Non-pigmented ciliary epithelial cell (primary cell): ENCODE measurements around the gene NEDD4.
"Not testable (repeated sequence)": the region's sequence is repeated elsewhere in the genome, so short reads cannot be mapped to it uniquely, and the experiment has no call there.

Experiments
- DNase-seq: peaks from one replicate; pipeline ENCODE4 v3.0.0-alpha.2; 2010; ENCODE audit warnings: low read depth

NEDD4 gene

GRCh38 chr15:55993111-55993803 lies at the start of gene NEDD4:
Gene NEDD4, minus strand, starts transcription at chr15:55993612. Its CDS starts 57 bp downstream, at chr15:55993555.
- peak; percentile 30 for DNase-seq

- no peak for DNase-seq
Measured at GRCh38 chr15:56042498-56042897, 49.1 kb upstream of the NEDD4 start.

- DNase-seq, result no peak
Measured at GRCh38 chr15:56042031-56042430, 48.6 kb upstream of the NEDD4 start.

- DNase-seq, result peak; percentile 78
Measured at GRCh38 chr15:56040081-56041035, 46.9 kb upstream of the NEDD4 start.

- no peak for DNase-seq
Measured at GRCh38 chr15:56038707-56039106, 45.3 kb upstream of the NEDD4 start.

- peak; percentile 18 for DNase-seq
Measured at GRCh38 chr15:56038015-56038414, 44.6 kb upstream of the NEDD4 start.

GRCh38 chr15:56036546-56037067 lies 43.2 kb upstream of the NEDD4 start:
- DNase-seq, result no peak

GRCh38 chr15:56035166-56035565 lies 41.8 kb upstream of the NEDD4 start:
- no peak for DNase-seq

- DNase-seq, result no peak
Measured at GRCh38 chr15:56034514-56034913, 41.1 kb upstream of the NEDD4 start.

- no peak for DNase-seq
Measured at GRCh38 chr15:56032373-56032772, 39.0 kb upstream of the NEDD4 start.

GRCh38 chr15:56031836-56032235 lies 38.4 kb upstream of the NEDD4 start:
- no peak for DNase-seq

GRCh38 chr15:56031402-56031801 lies 38.0 kb upstream of the NEDD4 start:
- DNase-seq, result no peak

GRCh38 chr15:56028430-56028829 lies 35.0 kb upstream of the NEDD4 start:
- DNase-seq, result no peak

- not testable (repeated sequence) for DNase-seq
Measured at GRCh38 chr15:56023160-56023559, 29.7 kb upstream of the NEDD4 start.

GRCh38 chr15:56019819-56020486 lies 26.5 kb upstream of the NEDD4 start:
- DNase-seq, result no peak

GRCh38 chr15:56019060-56019793 lies 25.8 kb upstream of the NEDD4 start:
- no peak for DNase-seq

- no peak for DNase-seq
Measured at GRCh38 chr15:56017920-56018319, 24.5 kb upstream of the NEDD4 start.

- DNase-seq, result no peak
Measured at GRCh38 chr15:56017511-56017910, 24.1 kb upstream of the NEDD4 start.

- DNase-seq, result no peak
Measured at GRCh38 chr15:56016281-56016680, 22.9 kb upstream of the NEDD4 start.

- DNase-seq, result no peak
Measured at GRCh38 chr15:56014677-56015076, 21.3 kb upstream of the NEDD4 start.

- not testable (repeated sequence) for DNase-seq
Measured at GRCh38 chr15:56007053-56007452, 13.6 kb upstream of the NEDD4 start.

GRCh38 chr15:56006371-56006770 lies 13.0 kb upstream of the NEDD4 start:
- not testable (repeated sequence) for DNase-seq
